Measurements from ENCODE around the gene OR51B2.

The OR51B2 gene

GRCh38 chr11:5274395-5274794 is 49.7 kb downstream of the OR51B2 start:
- no peak for TF ChIP-seq CTCF (IDR thresholded peaks at IDR 0.05; ENCODE audit: insufficient read depth, missing control alignments)
- no peak for DNase-seq (ENCODE audit: insufficient read length, low spot score)
- FAIRE-seq = no peak

Measured in D721Med (cell line).